GM12872 (cell line): ENCODE measurements around the gene MCRIP1.

Experiments used
- TF ChIP-seq, protein P1 (sequence below): IDR thresholded peaks from 3 replicates; pipeline ENCODE4 v1.5.1; 2011; ENCODE audit warnings: low read depth, mild to moderate bottlenecking, low read length, moderate library complexity; ENCODE audit not compliant: insufficient read depth

The MCRIP1 gene

GRCh38 chr17:81834831-81835267 lies 1.8 kb upstream of the MCRIP1 start, which contains the start of gene PPP1R27:
Gene PPP1R27, minus strand, starts transcription at chr17:81835050. Its CDS starts 97 bp downstream, at chr17:81834953.
- TF ChIP-seq, protein P1, sequence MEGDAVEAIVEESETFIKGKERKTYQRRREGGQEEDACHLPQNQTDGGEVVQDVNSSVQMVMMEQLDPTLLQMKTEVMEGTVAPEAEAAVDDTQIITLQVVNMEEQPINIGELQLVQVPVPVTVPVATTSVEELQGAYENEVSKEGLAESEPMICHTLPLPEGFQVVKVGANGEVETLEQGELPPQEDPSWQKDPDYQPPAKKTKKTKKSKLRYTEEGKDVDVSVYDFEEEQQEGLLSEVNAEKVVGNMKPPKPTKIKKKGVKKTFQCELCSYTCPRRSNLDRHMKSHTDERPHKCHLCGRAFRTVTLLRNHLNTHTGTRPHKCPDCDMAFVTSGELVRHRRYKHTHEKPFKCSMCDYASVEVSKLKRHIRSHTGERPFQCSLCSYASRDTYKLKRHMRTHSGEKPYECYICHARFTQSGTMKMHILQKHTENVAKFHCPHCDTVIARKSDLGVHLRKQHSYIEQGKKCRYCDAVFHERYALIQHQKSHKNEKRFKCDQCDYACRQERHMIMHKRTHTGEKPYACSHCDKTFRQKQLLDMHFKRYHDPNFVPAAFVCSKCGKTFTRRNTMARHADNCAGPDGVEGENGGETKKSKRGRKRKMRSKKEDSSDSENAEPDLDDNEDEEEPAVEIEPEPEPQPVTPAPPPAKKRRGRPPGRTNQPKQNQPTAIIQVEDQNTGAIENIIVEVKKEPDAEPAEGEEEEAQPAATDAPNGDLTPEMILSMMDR = no peak

- TF ChIP-seq, protein P1 = no peak
Observed at GRCh38 chr17:81833921-81834830, 1.1 kb upstream of the MCRIP1 start.

DNA sequence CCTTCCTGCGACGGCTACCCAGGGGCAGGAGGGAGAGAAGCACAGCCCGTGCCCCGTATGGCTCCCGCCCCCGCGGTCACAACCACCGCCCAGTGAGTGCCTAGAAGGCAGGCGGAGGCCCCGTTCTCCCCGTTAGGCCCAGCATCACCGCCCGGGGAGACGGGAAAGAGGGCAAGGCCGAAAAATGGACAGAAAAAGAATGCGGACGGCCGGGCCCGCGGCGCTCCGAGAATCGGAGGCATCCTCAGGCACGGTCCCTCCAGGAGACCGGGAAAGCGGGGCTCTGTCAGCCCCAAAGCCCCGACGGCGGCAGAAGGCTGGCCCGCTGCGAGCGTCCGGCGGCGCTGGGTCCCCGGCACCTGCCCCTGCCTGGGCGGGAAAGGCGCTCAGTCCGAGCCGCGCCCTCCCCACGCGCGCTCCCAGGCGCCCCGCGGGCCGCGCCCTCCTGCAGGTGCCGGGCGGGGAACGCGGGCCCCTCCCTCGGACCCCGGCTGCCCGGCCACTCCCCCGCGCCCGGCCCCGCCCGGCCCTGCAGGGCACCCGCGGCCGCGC lies 407 bp downstream of the MCRIP1 start:
- TF ChIP-seq, protein P1 = no peak

GRCh38 chr17:81831957-81832607 lies 1.0 kb downstream of the MCRIP1 start:
- TF ChIP-seq, protein P1 = no peak

GRCh38 chr17:81831563-81831956 lies 1.5 kb downstream of the MCRIP1 start:
- TF ChIP-seq, protein P1 = no peak

- TF ChIP-seq, protein P1 = no peak
Observed at GRCh38 chr17:81829858-81830257, 3.2 kb downstream of the MCRIP1 start.

- TF ChIP-seq, protein P1 = no peak
Observed at GRCh38 chr17:81828656-81829055, 4.4 kb downstream of the MCRIP1 start.
